Mesodermal cell (in vitro differentiated cells): ENCODE measurements around the gene CLEC4A. TPM values are rescaled to one million over a fixed set of nuclear protein-coding genes. Genes with fewer than 3 reads are reported as not detected.
"Not testable (repeated sequence)": the region's sequence is repeated elsewhere in the genome, so short reads cannot be mapped to it uniquely, and the experiment has no call there.

ENCODE experiments used
- H3K27ac ChIP-seq: 2 replicates; pipeline ENCODE4 v1.7.0; 2013; ENCODE audit warnings: mild to moderate bottlenecking, low read depth, low read length, moderate library complexity; ENCODE audit not compliant: severe bottlenecking
- H3K36me3 ChIP-seq: 2 replicates; pipeline ENCODE4 v1.7.1; 2013; ENCODE audit warnings: mild to moderate bottlenecking, low read length, moderate library complexity; ENCODE audit not compliant: control insufficient read depth, insufficient read depth
- H3K4me1 ChIP-seq: one replicate; pipeline ENCODE4 v1.7.1; 2013; ENCODE audit warnings: mild to moderate bottlenecking, low read length; ENCODE audit not compliant: insufficient read depth, control insufficient read depth, poor library complexity, severe bottlenecking
- H3K4me3 ChIP-seq: 2 replicates; pipeline ENCODE4 v1.7.0; 2013; ENCODE audit warnings: low read length, control low read depth, mild to moderate bottlenecking; ENCODE audit not compliant: insufficient read depth, poor library complexity, severe bottlenecking; ENCODE audit errors: extremely low read depth
- H3K9me3 ChIP-seq: 2 replicates; pipeline ENCODE4 v1.7.1; 2013; ENCODE audit warnings: mild to moderate bottlenecking, low read length, moderate library complexity; ENCODE audit not compliant: control insufficient read depth
- WGBS, 2 experiments: methylation state at CpG; one replicate each; pipeline ENCODE4 v1.1.5; 2013; ENCODE audit warnings: missing lambda C conversion rate in 2 of 2; ENCODE audit not compliant: insufficient coverage in 2 of 2; 5-methylcytosine and 5-hydroxymethylcytosine counted together
- polyA plus RNA-seq, 2 experiments: library from polyadenylated mRNA; stranded (reverse); fragments of 50-300 nt; gene quantifications; one replicate each; pipeline ENCODE4 v1.2.3, GENCODE V29; 2013

CLEC4A gene
- not detected for polyA plus RNA-seq (2013, experiment 1 of 2)
- polyA plus RNA-seq (2013, experiment 2 of 2), result not detected

GRCh38 chr12:8123124-8123912, at the start of gene CLEC4A:
Gene CLEC4A (plus strand): TSS chr12:8123617. CDS start chr12:8123879, 262 bp downstream.
- Histone ChIP-seq H3K9me3 (peaks cover 3% of the 10 kb centered on the region), H3K4me3 (no peak within 1 kb of the TSS), H3K4me1 (no peaks in the 10 kb centered on the region), H3K27ac (no peak within 1 kb of the TSS), H3K36me3 (no peaks in the 10 kb centered on the region)
- 93 to 100% methylated on average over 2 to 3 of the region's 5 CpGs for WGBS, 2 experiments

GRCh38 chr12:8075935-8076334, 47.5 kb upstream of the CLEC4A start:
- peaks cover 14% of the 10 kb centered on the region for H3K4me1 ChIP-seq
- no peak overlapping the region for H3K4me3 ChIP-seq
- no peaks in the 10 kb centered on the region for H3K36me3 ChIP-seq
- no peaks in the 10 kb centered on the region for H3K9me3 ChIP-seq
- WGBS, 2 experiments, result no CpG with 5 or more reads among the region's 6 CpGs
- H3K27ac ChIP-seq, result no peak overlapping the region

GRCh38 chr12:8076366-8076765, 47.1 kb upstream of the CLEC4A start:
- no peak overlapping the region for H3K27ac ChIP-seq
- 94% methylated on average over 2 to 3 of the region's 4 CpGs for WGBS, 2 experiments
- H3K4me1 ChIP-seq, result peaks cover 14% of the 10 kb centered on the region
- H3K9me3 ChIP-seq, result no peaks in the 10 kb centered on the region
- H3K4me3 ChIP-seq, result no peak overlapping the region
- no peaks in the 10 kb centered on the region for H3K36me3 ChIP-seq

- H3K27ac ChIP-seq, result no peak overlapping the region
- H3K36me3 ChIP-seq, result no peaks in the 10 kb centered on the region
- H3K9me3 ChIP-seq, result no peaks in the 10 kb centered on the region
- 60% methylated on average over 1 of the region's 4 CpGs; no CpG with 5 or more reads in 1 of the 2 experiments for WGBS, 2 experiments
- H3K4me1 ChIP-seq, result peaks cover 14% of the 10 kb centered on the region
- H3K4me3 ChIP-seq, result no peak overlapping the region
Observed at GRCh38 chr12:8077207-8077606, 46.2 kb upstream of the CLEC4A start.

GRCh38 chr12:8078398-8078797, 45.0 kb upstream of the CLEC4A start:
- H3K36me3 ChIP-seq, result no peaks in the 10 kb centered on the region
- H3K27ac ChIP-seq, result no peak overlapping the region
- H3K4me1 ChIP-seq, result peaks cover 14% of the 10 kb centered on the region
- 75% methylated on average over 1 of the region's 4 CpGs; no CpG with 5 or more reads in 1 of the 2 experiments for WGBS, 2 experiments
- H3K4me3 ChIP-seq, result no peak overlapping the region
- H3K9me3 ChIP-seq, result no peaks in the 10 kb centered on the region

- Histone ChIP-seq H3K4me1 (peaks cover 14% of the 10 kb centered on the region), H3K36me3 (no peaks in the 10 kb centered on the region)
- WGBS, 2 experiments, result 100% methylated on average over 1 to 2 of the region's 2 CpGs
Observed at GRCh38 chr12:8078916-8079315, 44.5 kb upstream of the CLEC4A start.

GRCh38 chr12:8080120-8080519, 43.3 kb upstream of the CLEC4A start:
- H3K4me1 ChIP-seq, result peaks cover 14% of the 10 kb centered on the region
- no peaks in the 10 kb centered on the region for H3K36me3 ChIP-seq
- H3K4me3 ChIP-seq, result no peak overlapping the region
- no peaks in the 10 kb centered on the region for H3K9me3 ChIP-seq
- H3K27ac ChIP-seq, result no peak overlapping the region

More at GRCh38 chr12:8078916-8079315, 44.5 kb upstream of the CLEC4A start:
- Histone ChIP-seq H3K27ac (no peak overlapping the region), H3K4me3 (no peak overlapping the region), H3K9me3 (no peaks in the 10 kb centered on the region)

GRCh38 chr12:8081251-8081920, 42.0 kb upstream of the CLEC4A start:
- H3K4me3 ChIP-seq, result peak overlapping the region; percentile 64
- H3K27ac ChIP-seq, result peak overlapping the region; percentile 87
- 18 to 21% methylated on average over 11 to 14 of the region's 15 CpGs for WGBS, 2 experiments
- H3K4me1 ChIP-seq, result peaks cover 14% of the 10 kb centered on the region
- no peaks in the 10 kb centered on the region for H3K9me3 ChIP-seq
- H3K36me3 ChIP-seq, result no peaks in the 10 kb centered on the region

- Histone ChIP-seq H3K4me1 (peaks cover 5% of the 10 kb centered on the region), H3K9me3 (no peaks in the 10 kb centered on the region), H3K4me3 (peak overlapping the region; percentile 64), H3K36me3 (no peaks in the 10 kb centered on the region), H3K27ac (no peak overlapping the region)
- 40% methylated on average over 1 of the region's 4 CpGs; no CpG with 5 or more reads in 1 of the 2 experiments for WGBS, 2 experiments
Observed at GRCh38 chr12:8082808-8083100, 40.7 kb upstream of the CLEC4A start.

GRCh38 chr12:8084351-8084750, 39.1 kb upstream of the CLEC4A start:
- WGBS, 2 experiments, result no CpG with 5 or more reads among the region's 3 CpGs
- not testable (repeated sequence) for H3K4me3 ChIP-seq, H3K4me1 ChIP-seq, H3K36me3 ChIP-seq, H3K27ac ChIP-seq, H3K9me3 ChIP-seq

GRCh38 chr12:8087666-8088065, 35.8 kb upstream of the CLEC4A start:
- H3K27ac ChIP-seq, result no peak overlapping the region
- no peaks in the 10 kb centered on the region for H3K9me3 ChIP-seq
- H3K4me3 ChIP-seq, result no peak overlapping the region
- peaks cover 24% of the 10 kb centered on the region for H3K36me3 ChIP-seq
- H3K4me1 ChIP-seq, result no peaks in the 10 kb centered on the region
- WGBS, 2 experiments, result no CpG with 5 or more reads among the region's 2 CpGs
